Transverse colon (tissue), 4 donors: ENCODE data around the gene KRT32.

Source experiments
- EP300 ChIP-seq: sonication (generic); formaldehyde crosslinking; IDR thresholded peaks from one replicate; pipeline ENCODE4 v1.6.1; 2017; ENCODE audit warnings: antibody characterized with exemption, low read depth
- POLR2A ChIP-seq: fragments of 450-650 bp; IDR thresholded peaks from one replicate; pipeline ENCODE4 v1.6.1; 2016; ENCODE audit warnings: antibody characterized with exemption, mild to moderate bottlenecking, moderate library complexity
- POLR2AphosphoS5 ChIP-seq, 3 donors: sonication (generic); formaldehyde crosslinking; IDR thresholded peaks; one replicate each; pipeline ENCODE4 v1.6.1; 2016; ENCODE audit warnings: antibody characterized with exemption in 3 of 3
- TF ChIP-seq, protein P1 (sequence below), 5 experiments: fragments of 200-600 bp in 3 of 5; fragments of 450-650 bp in 2 of 5; sonication (generic) in 3 of 5; IDR thresholded peaks; 1 replicate in 2 of 5; 2 replicates in 3 of 5; pipeline ENCODE4 v1.5.1; 2016 to 2017; ENCODE audit warnings: antibody characterized with exemption in 5 of 5, inconsistent platforms in 3 of 5, mild to moderate bottlenecking in 2 of 5, moderate library complexity in 1 of 5

DNA sequence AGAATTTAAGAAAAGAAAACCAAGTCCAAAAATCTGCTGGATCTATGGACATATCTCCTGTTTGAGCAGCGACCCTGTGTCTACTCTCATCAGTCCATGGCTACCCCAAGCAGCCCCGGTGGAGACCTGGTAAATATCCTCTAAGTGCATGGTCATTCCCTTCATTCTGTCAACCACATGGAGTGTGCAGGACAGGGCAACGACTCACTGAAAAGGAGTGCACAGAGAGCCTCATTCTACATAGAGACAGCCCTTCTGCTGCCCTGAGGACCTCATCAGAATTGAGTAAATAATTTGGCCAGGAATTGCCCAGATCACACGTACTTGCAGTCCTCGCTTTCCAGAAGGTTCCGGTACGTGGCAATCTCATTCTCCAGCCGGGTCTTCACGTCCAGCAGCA, 29.4 kb downstream of the KRT32 start:
- TF ChIP-seq, protein P1, sequence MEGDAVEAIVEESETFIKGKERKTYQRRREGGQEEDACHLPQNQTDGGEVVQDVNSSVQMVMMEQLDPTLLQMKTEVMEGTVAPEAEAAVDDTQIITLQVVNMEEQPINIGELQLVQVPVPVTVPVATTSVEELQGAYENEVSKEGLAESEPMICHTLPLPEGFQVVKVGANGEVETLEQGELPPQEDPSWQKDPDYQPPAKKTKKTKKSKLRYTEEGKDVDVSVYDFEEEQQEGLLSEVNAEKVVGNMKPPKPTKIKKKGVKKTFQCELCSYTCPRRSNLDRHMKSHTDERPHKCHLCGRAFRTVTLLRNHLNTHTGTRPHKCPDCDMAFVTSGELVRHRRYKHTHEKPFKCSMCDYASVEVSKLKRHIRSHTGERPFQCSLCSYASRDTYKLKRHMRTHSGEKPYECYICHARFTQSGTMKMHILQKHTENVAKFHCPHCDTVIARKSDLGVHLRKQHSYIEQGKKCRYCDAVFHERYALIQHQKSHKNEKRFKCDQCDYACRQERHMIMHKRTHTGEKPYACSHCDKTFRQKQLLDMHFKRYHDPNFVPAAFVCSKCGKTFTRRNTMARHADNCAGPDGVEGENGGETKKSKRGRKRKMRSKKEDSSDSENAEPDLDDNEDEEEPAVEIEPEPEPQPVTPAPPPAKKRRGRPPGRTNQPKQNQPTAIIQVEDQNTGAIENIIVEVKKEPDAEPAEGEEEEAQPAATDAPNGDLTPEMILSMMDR (IDR thresholded peaks at IDR 0.05): no peak
- no peak for TF ChIP-seq EP300
- no peak for TF ChIP-seq POLR2AphosphoS5 (IDR thresholded peaks at IDR 0.05)
- no peak for TF ChIP-seq POLR2A
